ENCODE results near the gene ROCK2. TPM values are rescaled to one million over a fixed set of nuclear protein-coding genes. Genes with fewer than 3 reads are reported as not detected.
A peak's percentile ranks its signal among the peaks of the same experiment; 100 is the strongest.

The ROCK2 gene
- total and polyA plus RNA-seq, 2 of the 13 experiments (the other 11 are each of a cell fraction or from before 2014, with no cell fraction given), result 38.1 to 119 TPM

DNA sequence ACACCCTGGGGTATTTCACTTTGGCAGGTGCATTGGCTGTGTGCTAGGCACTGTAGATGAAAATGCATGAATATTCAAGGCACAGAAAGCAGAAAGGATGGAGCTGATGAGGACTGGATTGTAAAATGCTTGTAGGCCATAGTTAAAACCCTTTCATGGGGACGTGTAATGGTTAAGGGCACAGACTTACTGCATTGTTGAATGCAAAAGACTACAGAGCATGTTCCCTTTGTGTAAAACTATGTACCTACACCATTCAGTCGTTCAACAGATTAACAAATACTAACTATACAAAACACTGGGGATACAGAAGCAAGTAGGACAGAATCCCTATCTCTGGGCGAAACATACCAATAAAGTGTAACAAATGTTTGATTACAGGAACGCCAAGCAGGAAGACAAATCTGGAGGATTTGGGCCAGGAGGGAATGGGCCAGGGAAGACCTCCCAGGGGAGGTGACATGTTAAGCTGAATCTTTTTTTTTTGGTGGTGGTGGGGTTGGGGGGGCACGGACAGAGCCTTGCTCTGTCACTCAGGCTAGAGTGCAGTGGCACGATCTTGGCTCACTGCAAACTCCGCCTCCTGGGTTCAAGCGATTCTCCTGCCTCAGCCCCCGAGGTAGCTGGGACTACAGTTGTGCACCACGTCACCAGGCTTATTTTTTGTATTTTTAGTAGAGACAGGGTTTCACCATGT is 19.6 kb upstream of the ROCK2 start (continued):
- TF ChIP-seq, protein P1, sequence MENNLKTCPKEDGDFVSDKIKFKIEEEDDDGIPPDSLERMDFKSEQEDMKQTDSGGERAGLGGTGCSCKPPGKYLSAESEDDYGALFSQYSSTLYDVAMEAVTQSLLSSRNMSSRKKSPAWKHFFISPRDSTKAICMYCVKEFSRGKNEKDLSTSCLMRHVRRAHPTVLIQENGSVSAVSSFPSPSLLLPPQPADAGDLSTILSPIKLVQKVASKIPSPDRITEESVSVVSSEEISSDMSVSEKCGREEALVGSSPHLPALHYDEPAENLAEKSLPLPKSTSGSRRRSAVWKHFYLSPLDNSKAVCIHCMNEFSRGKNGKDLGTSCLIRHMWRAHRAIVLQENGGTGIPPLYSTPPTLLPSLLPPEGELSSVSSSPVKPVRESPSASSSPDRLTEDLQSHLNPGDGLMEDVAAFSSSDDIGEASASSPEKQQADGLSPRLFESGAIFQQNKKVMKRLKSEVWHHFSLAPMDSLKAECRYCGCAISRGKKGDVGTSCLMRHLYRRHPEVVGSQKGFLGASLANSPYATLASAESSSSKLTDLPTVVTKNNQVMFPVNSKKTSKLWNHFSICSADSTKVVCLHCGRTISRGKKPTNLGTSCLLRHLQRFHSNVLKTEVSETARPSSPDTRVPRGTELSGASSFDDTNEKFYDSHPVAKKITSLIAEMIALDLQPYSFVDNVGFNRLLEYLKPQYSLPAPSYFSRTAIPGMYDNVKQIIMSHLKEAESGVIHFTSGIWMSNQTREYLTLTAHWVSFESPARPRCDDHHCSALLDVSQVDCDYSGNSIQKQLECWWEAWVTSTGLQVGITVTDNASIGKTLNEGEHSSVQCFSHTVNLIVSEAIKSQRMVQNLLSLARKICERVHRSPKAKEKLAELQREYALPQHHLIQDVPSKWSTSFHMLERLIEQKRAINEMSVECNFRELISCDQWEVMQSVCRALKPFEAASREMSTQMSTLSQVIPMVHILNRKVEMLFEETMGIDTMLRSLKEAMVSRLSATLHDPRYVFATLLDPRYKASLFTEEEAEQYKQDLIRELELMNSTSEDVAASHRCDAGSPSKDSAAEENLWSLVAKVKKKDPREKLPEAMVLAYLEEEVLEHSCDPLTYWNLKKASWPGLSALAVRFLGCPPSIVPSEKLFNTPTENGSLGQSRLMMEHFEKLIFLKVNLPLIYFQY (CRISPR knock-in tag; IDR thresholded peaks at IDR 0.05; ENCODE audit: borderline replicate concordance), result no peak
- TF ChIP-seq, protein P2, sequence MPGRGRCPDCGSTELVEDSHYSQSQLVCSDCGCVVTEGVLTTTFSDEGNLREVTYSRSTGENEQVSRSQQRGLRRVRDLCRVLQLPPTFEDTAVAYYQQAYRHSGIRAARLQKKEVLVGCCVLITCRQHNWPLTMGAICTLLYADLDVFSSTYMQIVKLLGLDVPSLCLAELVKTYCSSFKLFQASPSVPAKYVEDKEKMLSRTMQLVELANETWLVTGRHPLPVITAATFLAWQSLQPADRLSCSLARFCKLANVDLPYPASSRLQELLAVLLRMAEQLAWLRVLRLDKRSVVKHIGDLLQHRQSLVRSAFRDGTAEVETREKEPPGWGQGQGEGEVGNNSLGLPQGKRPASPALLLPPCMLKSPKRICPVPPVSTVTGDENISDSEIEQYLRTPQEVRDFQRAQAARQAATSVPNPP (CRISPR knock-in tag; IDR thresholded peaks at IDR 0.05), result no peak
- TF ChIP-seq ZNF619 (CRISPR knock-in tag; IDR thresholded peaks at IDR 0.05), result no peak
- no peak for TF ChIP-seq ZNF577 (CRISPR knock-in tag; IDR thresholded peaks at IDR 0.05; ENCODE audit: borderline replicate concordance, low read depth)
- TF ChIP-seq ZNF678 (CRISPR knock-in tag; IDR thresholded peaks at IDR 0.05), result no peak
- no peak for TF ChIP-seq ZFYVE20 (CRISPR knock-in tag; IDR thresholded peaks at IDR 0.05; ENCODE audit: borderline replicate concordance, low read depth)
- TF ChIP-seq CHD2 (IDR thresholded peaks at IDR 0.05; ENCODE audit: low read depth, low read length), result no peak
- TF ChIP-seq, protein P3, sequence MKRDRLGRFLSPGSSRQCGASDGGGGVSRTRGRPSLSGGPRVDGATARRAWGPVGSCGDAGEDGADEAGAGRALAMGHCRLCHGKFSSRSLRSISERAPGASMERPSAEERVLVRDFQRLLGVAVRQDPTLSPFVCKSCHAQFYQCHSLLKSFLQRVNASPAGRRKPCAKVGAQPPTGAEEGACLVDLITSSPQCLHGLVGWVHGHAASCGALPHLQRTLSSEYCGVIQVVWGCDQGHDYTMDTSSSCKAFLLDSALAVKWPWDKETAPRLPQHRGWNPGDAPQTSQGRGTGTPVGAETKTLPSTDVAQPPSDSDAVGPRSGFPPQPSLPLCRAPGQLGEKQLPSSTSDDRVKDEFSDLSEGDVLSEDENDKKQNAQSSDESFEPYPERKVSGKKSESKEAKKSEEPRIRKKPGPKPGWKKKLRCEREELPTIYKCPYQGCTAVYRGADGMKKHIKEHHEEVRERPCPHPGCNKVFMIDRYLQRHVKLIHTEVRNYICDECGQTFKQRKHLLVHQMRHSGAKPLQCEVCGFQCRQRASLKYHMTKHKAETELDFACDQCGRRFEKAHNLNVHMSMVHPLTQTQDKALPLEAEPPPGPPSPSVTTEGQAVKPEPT (CRISPR knock-in tag; IDR thresholded peaks at IDR 0.05; ENCODE audit: low read depth), result no peak
- TF ChIP-seq ATF1 (CRISPR knock-in tag; IDR thresholded peaks at IDR 0.05), result no peak
- TF ChIP-seq SIN3B (IDR thresholded peaks at IDR 0.05; ENCODE audit: low read length), result no peak
- TF ChIP-seq CREB1 (IDR thresholded peaks at IDR 0.05), result peak; percentile 46; the same call in 1 of the 2 replicates
- no peak for TF ChIP-seq CREB1 (CRISPR knock-in tag; IDR thresholded peaks at IDR 0.05)
- no peak for TF ChIP-seq ZNF367 (CRISPR knock-in tag; IDR thresholded peaks at IDR 0.05; ENCODE audit: borderline replicate concordance)
- TF ChIP-seq, protein P4, sequence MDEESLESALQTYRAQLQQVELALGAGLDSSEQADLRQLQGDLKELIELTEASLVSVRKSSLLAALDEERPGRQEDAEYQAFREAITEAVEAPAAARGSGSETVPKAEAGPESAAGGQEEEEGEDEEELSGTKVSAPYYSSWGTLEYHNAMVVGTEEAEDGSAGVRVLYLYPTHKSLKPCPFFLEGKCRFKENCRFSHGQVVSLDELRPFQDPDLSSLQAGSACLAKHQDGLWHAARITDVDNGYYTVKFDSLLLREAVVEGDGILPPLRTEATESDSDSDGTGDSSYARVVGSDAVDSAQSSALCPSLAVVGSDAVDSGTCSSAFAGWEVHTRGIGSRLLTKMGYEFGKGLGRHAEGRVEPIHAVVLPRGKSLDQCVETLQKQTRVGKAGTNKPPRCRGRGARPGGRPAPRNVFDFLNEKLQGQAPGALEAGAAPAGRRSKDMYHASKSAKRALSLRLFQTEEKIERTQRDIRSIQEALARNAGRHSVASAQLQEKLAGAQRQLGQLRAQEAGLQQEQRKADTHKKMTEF (CRISPR knock-in tag; IDR thresholded peaks at IDR 0.05), result no peak
- TF ChIP-seq CEBPB (IDR thresholded peaks at IDR 0.05; ENCODE audit: borderline replicate concordance, low read depth, low read length), result no peak
- TF ChIP-seq DNMT3B (CRISPR knock-in tag; conservative IDR thresholded peaks at IDR 0.05), result no peak
- no peak for TF ChIP-seq ZNF720 (CRISPR knock-in tag; IDR thresholded peaks at IDR 0.05)
- TF ChIP-seq ZNF138 (CRISPR knock-in tag; IDR thresholded peaks at IDR 0.05; ENCODE audit: low read depth), result 0 out of 2 replicates have a peak, but pooled peaks have one; percentile 31

Data from HepG2 (cell line).